ENCODE results near the gene RBM38.
A peak's percentile ranks its signal among the peaks of the same experiment; 100 is the strongest.

The RBM38 gene

DNA sequence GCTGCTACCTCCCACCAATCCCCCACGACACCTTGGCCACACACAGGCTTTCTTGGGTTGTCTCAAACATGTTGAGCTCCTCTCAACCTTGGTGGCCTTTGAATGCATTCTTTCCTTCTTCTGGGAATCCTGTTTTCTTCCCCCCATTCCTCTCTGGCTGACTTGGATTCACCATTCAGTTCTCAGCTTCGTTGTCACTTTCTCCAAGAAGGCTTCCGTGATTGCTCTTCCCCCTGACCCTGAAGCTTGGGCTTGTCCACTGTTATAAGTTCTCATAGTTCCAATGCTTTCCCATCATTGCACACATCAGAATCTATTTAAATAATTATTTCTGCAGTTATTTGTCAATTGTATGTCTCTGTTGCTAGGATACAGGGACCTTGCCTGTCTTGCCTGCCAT lies 64.2 kb downstream of the RBM38 start:
- TF ChIP-seq, protein P1, sequence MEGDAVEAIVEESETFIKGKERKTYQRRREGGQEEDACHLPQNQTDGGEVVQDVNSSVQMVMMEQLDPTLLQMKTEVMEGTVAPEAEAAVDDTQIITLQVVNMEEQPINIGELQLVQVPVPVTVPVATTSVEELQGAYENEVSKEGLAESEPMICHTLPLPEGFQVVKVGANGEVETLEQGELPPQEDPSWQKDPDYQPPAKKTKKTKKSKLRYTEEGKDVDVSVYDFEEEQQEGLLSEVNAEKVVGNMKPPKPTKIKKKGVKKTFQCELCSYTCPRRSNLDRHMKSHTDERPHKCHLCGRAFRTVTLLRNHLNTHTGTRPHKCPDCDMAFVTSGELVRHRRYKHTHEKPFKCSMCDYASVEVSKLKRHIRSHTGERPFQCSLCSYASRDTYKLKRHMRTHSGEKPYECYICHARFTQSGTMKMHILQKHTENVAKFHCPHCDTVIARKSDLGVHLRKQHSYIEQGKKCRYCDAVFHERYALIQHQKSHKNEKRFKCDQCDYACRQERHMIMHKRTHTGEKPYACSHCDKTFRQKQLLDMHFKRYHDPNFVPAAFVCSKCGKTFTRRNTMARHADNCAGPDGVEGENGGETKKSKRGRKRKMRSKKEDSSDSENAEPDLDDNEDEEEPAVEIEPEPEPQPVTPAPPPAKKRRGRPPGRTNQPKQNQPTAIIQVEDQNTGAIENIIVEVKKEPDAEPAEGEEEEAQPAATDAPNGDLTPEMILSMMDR (IDR thresholded peaks at IDR 0.05; ENCODE audit: low read depth, low read length): no peak
- no peak overlapping the region for H3K4me3 ChIP-seq (replicated peaks in 1 of 2; ENCODE audit: low read depth in 2 of 2, low read length in 2 of 2)
- DNase-seq (ENCODE audit: low read depth in 2 of 2): no peak

GRCh38 chr20:57456116-57456515 lies 64.9 kb downstream of the RBM38 start:
- DNase-seq (ENCODE audit: low read depth in 2 of 2): no peak
- H3K4me3 ChIP-seq (replicated peaks in 1 of 2; ENCODE audit: low read depth in 2 of 2, low read length in 2 of 2): no peak overlapping the region
- TF ChIP-seq, protein P1 (IDR thresholded peaks at IDR 0.05; ENCODE audit: low read depth, low read length): no peak

DNA sequence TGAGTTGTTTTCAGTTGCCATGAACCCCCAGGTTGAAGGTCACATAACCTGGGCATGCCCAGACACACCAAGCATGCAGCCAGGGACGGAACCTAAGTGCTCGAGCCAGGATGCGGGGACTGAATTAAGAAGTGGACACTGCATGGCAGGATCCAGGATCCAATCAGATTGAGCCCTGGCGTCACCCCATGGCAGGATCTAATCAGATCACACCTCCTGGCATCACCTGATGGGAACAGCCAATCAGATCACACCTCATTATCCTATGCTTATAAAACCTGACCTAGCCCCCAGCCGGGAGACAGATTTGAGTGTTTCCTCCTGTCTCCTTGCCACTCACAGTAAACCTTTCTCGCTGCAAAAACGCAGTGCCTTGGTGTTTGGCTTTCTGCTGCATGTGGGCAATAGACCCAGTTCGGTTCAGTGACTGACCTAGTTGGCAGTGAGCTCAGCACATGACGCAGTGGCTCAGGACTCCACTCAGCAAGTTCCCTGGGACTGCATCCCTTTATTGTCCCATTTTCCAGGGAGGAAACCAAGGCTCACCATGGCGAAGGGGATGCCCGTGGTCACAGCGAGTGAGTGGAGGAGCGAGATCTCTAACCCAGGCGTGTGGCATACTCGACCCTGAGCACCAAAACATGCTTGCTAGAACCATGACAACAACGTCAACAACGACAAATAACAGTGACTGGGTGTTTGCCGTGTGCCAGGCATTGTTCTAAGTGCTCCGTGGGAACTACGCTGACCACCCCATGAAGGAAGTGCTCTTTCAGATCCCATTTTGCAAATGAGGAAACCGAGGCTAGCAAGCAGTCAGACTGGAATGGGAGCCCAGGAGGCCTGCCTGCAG lies 66.3 kb downstream of the RBM38 start:
- TF ChIP-seq, protein P1 (IDR thresholded peaks at IDR 0.05; ENCODE audit: low read depth, low read length): no peak
- H3K4me3 ChIP-seq (replicated peaks in 1 of 2; ENCODE audit: low read depth in 2 of 2, low read length in 2 of 2): no peak overlapping the region
- no peak for DNase-seq (ENCODE audit: low read depth in 2 of 2)

DNA sequence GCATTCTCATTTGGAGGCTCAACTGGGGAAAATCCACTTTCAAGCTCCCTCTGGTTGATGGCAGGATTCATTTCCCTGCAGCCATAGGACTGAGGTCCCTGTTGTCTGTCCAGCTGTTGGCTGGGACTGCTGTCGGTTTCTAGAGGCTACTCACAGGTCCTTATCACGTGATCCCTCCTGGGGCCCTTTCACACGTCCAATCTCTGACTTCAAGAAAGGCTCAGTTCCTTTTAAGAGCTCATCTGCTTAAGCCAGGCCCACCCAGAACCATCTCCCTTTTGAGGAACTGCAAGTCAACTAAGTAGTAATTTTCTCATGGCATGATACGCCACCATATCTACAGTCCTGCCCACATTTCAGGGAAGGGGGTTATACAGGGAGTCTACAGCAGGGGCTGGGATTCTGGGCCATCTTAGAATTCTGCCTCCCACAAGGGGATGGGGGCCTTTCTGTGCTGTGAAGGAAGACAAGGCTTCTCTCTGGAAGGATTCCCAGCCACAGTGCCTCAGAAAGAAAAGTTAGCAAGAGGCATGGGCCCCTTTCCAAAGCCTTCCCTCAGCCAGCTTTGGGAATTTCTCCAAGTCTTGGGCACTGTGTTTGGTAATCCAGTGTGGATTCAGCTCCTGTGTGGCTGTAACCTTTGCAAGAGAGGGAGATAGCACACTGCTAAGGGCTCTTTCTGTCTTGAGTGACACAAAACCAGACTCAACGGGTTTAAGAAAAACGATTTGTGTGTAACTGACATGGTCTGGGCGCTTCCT lies 67.4 kb downstream of the RBM38 start:
- DNase-seq (ENCODE audit: low read depth in 2 of 2): peak in 1 of 2 donors; percentile 78
- TF ChIP-seq, protein P1 (IDR thresholded peaks at IDR 0.05; ENCODE audit: low read depth, low read length): no peak
- H3K4me3 ChIP-seq (replicated peaks in 1 of 2; ENCODE audit: low read depth in 2 of 2, low read length in 2 of 2): no peak overlapping the region

Measured in cardiac fibroblast (primary cell).